NCI-H146 treated with DMSO at 0.1 percent for 48 hours (cell line): ENCODE data around the gene KIF25.
"Not testable (repeated sequence)": the region's sequence is repeated elsewhere in the genome, so short reads cannot be mapped to it uniquely, and the experiment has no call there.

Source experiments
- DNase-seq: peaks from one replicate; lab custom pipeline; 2025; ENCODE audit not compliant: unreplicated experiment; lab: John Stamatoyannopoulos, UW

The KIF25 gene

DNA sequence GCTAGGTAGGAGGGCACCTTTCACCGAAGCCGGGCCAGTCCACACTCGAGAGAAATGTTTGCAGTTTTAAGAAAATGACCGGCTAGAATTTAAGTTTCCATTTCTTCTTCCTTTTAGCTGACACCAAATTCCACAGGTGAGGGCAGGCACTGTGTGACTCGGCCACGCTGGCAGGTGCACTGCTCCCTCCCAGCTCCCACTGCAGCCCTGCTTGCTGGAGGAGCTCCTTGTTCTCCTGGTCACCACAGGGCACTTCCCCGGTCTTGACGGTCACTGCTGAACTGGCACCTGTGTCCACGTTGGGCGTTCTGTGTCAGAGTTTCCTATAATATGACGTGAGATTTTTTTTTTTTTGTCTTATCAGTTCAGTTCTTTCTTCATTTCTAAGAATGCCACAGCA, 3.6 kb upstream of the KIF25 start:
- no peak for DNase-seq

DNA sequence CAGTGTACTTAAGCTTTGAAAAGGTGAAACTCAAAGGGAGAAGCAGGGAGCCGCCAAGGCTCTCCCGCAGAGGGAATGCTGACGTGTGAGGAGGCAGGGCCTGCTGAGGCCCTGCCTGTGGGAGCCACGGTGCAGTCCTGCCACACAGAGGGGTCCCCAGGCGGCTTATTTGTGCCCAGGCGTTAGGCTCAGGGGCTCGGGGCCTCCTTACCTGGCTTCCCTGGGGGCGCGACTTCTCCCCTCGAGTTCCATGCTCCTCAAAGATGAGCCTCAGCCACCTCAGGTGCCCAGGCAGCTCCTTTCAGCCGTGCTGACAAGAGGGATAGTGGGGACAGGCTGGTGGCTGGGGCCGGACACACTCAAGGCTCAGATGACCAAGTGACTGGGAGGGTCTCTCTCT, 2.2 kb upstream of the KIF25 start:
- DNase-seq: no peak

DNA sequence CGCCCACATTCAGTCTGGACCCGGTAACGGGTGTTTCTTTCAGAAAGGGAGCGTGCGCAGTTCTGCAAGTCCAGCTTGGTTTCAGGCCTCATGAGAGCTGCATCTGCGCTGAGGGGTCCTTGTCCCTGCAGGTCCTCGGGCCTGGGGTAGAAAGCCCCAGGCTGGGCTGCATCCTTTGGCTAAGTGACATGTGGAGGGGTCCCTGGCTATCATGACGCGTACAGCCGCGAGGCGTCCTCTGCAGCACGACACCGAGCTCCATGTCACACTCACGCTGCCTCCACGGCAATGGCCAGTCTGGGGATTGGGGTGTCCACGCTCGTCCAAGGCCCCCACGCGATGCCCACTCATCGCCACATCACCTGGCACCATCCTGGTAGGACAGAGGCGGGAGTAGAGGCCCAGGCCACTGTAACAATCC, 1.7 kb upstream of the KIF25 start:
- no peak for DNase-seq

DNA sequence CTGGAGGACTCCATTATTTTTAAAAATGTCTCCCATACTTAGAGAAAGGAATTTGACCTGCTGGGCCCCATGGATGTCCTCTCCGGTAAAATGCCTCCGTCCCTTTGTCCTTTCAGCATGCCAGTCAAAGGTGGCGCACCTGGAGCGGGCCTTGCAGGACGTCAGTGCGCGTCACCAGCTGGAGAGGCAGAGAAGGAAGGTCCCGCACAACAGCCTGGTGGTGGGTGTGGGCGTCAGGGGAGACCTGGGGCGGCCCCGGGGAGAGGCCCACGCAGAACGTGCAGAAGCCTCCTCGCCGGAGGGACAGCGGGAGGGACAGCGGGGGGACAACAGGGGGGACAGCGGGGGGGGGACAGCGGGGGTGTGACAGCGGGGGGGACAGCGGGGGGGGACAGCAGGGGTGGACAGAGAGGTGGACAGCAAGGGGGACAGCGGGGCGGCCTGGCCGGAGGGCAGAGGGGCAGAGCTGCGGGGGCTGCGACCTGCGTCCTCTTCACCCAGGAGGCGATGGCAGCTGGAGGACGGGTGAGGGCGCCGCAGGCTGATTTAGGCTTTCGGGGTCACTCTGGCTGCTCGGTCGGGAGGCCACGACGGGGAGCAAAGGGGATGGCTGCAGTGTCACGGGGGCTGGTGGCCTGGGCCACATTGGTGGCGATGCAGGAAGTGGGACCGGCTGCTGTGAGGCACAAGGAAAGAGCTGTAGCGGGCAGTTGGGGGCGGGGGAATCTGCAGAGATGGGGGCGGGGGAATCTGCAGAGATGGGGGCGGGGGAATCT, 859 bp upstream of the KIF25 start:
- no peak for DNase-seq

DNA sequence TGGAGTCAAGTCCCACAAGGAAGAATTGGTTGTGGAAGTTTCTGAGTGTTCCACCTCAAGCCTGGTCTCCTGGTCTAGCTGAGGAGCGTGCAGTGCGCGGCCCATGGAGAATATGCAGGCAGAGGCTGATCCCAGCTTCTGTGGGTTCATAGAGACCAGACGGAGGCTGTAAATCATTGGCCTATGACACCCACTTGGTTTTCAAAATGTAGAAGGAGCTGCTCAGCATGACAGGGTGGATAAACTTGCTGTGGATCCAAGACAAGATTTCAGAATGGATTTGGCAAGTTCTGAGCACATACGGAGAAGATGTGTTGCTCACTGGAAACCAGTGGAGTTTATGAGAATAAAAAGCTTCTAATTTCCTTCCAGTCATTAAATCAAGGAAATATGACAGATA, 744 bp downstream of the KIF25 start:
- DNase-seq: no peak

DNA sequence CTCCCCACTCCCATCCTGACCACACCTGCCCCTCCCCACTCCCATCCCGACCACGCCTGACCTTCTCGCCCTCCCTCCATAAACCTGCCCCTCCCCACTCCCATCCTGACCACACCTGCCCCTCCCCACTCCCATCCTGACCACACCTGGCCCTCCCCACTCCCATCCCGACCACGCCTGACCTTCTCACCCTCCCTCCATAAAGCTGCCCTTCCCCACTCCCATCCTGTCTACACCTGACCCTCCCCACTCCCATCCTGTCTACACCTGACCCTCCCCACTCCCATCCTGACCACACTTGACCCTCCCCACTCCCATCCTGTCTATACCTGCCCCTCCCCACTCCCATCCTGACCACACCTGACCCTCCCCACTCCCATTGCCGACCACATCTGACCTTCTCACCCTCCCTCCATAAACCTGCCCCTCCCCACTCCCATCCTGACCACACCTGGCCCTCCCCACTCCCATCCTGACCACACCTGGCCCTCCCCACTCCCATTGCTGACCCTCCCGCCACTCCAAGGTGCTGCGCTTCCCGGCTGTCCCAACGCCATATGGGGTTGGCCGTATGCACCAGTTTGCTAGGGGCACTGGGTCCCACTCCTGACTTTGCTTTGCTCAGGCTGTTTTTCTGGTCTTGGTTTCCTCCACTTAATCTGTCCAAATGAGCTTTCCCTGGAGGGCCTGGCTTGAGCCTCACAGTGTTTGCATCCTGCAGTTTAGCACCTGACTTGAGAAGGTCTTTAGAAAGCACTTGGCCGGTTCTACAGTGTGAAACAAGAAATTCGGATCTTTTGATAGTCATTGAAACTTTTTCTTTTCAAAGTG, 2.9 kb downstream of the KIF25 start:
- no peak for DNase-seq

DNA sequence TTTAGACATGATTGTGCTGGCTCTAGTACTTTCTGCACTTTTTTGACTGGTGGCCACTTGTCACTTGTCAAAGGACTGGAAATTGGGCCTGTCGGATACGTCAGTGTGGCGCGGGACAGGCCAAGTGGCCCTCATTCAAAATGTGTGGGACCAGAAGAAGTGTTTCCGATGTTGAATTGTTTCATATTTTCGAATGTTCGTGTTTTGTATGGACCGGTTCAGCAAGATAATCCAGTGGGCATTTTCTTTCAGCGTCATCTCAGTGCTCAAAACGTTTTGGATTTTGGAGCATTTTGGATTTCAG, 3.5 kb downstream of the KIF25 start:
- DNase-seq: no peak

DNA sequence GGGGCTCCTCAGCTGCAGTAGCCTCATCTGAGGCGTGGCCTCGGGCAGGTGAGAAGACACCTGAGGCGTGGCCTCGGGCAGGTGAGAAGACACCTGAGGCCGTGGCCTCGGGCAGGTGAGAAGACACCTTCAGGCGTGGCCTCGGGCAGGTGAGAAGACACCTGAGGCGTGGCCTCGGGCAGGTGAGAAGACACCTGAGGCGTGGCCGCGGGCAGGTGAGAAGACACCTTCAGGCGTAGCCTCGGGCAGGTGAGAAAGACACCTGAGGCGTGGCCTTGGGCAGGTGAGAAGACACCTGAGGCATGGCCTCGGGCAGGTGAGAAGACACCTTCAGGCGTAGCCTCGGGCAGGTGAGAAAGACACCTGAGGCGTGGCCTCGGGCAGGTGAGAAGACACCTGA, 4.0 kb downstream of the KIF25 start:
- not testable (repeated sequence) for DNase-seq

DNA sequence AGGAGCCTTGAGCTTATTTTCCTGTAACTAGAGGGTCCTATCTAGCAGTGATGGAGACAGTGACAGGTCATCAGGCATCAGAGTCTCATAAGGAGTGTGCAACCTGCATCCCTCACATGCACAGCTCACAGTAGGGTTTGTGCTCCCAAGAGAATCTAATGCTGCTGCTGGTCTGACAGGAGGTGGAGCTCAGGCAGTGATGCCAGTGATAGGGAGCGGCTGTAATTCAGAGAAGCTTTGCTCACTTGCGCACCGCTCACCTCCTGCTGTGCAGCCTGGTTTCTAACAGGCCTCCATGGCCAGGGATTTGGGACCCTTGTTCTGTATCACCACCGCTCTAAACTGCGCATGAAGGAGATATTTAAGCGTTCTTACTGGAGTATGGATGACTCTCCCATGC, 5.3 kb downstream of the KIF25 start:
- no peak for DNase-seq

DNA sequence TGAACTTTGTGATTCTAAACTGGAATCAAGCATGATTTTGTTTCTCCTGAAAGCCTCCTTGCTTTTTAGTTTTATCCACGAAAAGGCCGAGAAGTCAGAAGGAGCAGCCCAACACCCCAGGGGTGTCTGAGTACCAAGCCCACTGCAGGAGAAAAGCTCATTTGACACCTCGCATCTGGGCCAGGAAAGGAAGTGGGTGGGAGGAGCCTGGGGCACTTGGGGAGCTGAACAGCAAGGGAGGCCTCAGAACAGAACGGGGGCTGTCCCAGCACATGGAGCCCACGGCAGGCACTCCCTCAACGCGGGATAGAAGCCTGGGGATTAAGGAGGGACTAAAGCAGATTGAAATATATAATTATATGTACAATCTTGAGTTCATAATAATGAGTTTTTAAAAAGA, 6.6 kb downstream of the KIF25 start:
- DNase-seq: no peak

DNA sequence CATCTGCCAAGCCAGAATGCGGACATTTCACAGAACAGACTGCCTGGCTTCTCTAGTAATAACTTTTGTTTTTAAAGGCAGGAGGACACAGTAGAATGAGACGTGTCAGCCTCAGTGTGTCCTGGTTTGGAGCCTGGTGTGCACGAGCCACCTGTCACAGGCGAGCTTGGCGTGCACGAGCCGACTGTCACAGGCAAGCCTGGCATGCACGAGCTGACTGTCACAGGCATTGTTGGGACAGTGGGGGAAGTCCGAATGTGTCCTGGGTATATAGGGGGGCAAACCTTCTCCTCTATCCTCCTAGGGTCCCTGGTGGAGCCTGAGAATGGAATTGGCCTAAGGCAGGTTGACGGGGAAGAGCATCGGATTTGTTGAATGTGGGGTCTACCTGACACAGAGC, 7.5 kb downstream of the KIF25 start:
- no peak for DNase-seq

DNA sequence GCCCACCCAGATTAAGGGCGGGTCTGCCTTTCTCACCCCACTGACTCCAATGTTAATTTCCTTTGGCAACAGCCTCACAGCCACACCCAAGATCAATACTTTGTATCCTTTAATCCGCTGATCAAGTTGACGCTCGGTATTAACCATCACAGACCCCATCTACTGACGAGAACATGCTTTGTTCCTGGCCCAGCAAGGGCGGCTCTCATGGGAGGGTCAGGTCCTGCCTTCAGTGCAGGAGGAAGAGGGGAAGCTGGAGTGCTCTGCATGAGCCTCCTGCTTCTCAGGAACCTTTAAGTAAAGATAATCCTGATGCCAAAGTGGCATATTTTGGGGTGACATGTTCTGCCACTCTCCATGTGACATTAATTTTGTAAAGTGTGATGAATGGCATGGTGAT, 8.3 kb downstream of the KIF25 start:
- DNase-seq: no peak

DNA sequence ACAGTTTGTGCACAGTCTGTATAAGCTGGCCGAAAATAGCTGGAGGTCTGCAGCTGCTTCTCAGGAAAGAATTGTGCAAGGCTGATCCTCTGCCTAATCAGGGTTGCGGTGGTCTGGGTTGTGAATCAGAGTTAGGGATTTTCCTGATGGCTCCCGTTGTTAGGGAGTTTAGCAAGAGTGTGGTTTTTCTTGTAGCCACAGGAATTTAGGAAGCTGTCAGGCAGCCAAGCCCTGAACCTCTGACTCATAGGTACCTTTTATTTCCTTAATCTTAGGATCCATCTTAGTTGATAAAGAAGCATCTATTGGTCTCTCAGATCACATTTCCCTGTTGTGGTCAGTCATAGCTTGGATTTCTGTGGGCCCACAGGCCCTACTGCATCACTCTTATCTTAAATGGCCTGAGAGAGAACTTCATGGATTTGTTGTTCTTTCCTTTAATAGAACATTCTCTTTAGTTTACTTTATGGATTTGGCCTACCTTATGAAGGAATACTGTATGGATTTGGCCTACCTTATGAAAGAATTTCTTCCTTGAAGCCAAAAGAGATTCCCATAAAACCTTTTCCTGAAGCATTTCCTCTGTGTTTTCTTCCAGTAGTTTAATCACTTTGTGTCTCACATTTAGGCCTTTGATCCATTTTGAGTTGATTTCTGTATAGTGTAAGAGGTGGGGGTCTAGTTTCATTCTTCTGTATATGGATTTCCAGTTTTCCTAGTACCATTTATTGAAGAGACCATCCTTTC, 10.3 kb downstream of the KIF25 start:
- no peak for DNase-seq

DNA sequence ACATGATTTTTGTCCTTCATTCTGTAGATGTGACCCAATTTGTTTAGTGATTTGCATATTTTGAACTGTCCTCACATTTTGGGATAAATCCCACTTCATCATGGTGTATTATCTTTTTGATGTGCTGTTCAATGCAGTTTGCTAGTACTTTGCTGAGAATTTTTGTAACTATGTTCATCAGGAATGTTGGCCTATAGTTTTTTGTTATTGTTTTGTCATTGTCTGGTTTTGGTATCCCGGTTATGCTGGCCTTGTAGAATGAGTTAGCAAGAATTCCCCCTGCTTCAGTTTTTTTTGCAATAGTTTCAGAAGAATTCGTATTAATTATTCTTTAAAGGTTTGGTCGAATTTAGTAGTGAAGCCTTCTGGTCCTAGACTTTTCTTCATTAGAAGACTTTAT, 11.9 kb downstream of the KIF25 start:
- DNase-seq: no peak

DNA sequence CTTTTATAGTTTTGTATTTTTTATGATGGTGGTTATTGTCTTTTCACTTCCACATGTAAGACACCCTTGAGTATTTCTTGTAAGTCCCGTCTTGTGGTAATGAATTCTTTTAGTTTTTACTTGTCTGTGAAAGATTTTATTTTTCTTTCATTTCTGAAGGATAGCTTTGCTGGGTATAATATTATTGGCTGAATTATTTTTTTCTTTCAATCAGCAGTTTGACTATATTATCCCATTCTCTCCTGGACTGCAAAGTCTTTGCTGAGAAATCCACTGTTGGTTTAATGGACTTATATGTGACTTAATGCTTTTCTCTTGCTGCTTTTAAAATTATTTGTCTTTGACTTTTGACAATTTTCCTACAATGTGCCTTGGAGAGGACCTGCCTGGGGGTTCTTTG, 13.8 kb downstream of the KIF25 start:
- no peak for DNase-seq

DNA sequence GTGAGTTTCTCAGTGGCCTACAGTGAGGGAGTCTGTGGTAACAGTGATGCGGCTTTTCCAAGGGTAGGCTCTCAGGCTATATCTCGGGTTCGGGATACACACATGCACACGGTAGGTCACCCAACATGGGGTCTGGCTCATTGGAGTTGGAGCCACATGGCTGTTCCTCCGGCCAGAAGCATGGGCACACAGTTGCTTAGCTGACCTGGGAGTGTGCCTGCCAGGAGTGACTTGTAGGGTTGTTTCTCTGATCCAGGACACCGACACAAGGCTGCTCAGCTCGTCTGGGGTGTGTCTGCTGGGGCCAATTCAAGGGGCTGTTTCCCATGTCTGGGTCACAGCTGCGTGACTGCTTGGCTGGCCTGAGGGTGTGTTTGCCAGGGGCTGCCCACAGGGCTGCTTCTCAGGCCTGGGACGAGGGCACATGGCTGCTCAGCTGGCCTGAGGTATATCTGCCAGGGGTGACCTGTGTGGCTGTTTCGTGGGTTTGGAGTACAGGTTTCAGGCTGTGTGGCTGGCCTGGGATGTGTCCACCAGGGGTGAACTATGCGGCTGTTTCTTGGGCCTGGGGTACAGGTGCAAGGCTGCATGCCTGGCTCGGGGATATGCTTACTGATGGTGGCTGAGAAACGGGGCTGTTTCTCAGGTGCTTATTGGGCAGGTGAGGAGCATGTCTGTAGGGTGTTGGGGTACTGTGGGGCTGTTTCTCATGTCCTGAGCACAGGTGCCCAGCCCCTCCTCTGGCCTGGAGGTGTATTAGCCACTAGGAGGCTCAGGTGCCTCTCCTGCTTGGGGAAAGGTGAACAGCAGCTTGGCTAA, 15.2 kb downstream of the KIF25 start:
- no peak for DNase-seq

DNA sequence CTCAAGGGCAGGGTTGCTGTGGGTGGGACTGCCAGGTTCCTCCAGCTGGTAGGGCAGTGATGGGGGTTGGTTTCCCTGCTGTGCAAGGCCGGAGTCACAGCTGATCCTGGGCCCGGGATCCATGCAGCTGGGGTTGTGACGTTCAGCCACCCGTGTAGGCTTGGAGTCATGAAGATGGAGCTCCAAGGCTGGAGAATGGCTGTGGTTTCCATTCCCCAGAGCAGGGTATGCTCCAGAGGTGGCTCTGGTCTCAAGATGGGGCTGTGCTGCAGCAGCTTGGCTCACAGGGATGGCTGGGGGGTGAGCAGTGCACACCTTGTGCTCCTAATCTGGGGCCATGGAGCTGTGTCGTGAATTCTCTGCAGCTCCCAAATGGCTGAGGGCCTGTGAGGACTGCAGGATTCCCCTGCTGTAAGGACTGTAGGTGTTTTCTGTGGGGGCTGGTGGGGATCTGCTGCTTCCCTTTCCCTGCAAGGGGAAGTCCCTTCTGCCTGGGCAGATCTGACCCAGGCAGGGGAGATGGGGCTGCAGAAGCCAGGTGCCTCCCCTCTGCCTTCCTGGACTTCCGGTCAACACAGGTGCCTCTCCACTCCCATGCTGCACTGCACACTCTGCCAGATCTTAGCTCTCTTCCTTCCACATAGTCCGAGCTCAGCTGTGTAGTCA, 15.9 kb downstream of the KIF25 start:
- no peak for DNase-seq

DNA sequence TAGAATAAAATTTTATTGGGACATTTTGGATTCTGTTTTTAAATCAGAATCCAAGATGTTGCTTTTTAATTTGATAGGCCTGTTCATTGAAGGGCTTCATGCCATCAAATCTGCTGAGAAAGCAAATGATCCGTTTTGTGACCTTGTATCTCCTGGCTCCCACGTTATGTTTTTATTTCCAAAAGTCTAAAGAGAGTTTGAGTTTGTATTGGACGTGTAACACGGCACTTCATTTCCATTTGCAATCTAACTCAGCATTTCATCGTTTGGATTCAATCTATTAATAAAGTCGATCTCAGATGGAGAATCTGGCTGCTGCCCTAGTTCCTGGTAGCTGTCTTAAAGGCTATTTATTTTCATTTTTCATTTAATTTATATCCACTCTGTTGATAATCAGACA, 17.0 kb downstream of the KIF25 start:
- DNase-seq: no peak

DNA sequence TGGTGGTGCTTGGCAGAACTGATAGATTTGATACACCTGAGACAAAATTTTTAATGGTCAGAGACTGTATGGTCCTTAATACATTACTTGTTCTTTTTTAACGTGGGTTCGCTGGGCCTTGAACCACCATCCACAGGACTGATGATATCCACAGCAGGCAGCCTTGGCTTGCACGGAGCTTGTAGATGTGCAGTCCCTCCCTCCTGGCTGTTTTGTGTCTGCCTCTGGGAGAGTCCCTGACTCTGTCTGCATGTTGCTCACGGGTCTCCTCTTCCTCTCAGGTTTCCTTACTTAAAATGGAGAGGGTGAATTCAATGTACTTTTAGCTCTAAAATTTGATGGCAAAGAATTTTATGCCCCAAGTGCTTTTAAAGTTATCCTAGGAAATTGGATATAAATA, 17.5 kb downstream of the KIF25 start:
- DNase-seq: no peak

DNA sequence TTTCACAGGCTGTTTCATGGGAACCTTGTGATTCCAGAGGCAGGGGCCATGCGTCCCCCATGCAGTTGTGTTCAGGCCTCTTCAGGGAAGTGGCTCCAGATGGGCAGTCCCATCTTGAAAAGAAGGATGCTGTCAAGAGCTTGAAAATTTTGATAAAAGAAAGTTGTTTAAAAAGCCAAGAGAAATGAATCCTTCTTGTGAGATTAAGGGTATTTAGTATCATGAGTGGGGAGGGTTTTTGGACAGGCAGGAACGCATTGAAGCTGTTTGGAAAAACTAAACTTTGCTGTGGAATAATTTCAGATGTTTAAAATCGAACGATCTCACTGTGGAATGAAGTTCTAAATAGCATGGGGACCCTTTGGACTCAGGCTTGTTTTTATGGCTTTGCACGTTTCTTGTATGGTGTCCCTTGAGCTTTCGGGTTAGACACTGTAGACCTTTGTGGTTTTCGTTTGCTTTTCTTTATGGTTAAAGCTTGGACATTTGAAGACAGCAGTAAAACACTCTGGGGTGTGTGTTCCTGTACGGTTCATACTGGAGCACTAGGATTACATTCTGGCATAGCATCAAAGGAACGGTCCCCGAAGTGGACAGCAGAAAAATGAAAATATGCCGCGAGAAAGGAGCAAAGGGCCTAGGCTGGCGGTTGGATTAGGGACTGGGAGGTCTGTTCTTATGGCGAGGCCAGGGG, 18.2 kb downstream of the KIF25 start:
- DNase-seq: no peak
